Tibial nerve (tissue), 4 donors: ENCODE data around the gene ZGPAT.

Source experiments
- CTCF ChIP-seq, 5 experiments: fragments of 200-600 bp in 3 of 5; fragments of 450-650 bp in 2 of 5; sonication (generic) in 3 of 5; IDR thresholded peaks; one replicate each; pipeline ENCODE4 v1.5.1; 2016 to 2019; ENCODE audit warnings: antibody characterized with exemption in 5 of 5, mild to moderate bottlenecking in 3 of 5, moderate library complexity in 2 of 5
- EP300 ChIP-seq, 2 donors: sonication (generic); formaldehyde crosslinking; IDR thresholded peaks; one replicate each; pipeline ENCODE4 v1.6.1; 2017; ENCODE audit warnings: antibody characterized with exemption in 2 of 2, mild to moderate bottlenecking in 1 of 2
- POLR2A ChIP-seq, 2 donors: fragments of 450-650 bp; IDR thresholded peaks; one replicate each; pipeline ENCODE4 v1.6.1; 2017; ENCODE audit warnings: antibody characterized with exemption in 2 of 2, mild to moderate bottlenecking in 2 of 2, moderate library complexity in 2 of 2

- TF ChIP-seq EP300 (IDR thresholded peaks at IDR 0.05) (no peak), POLR2A (IDR thresholded peaks at IDR 0.05) (no peak), CTCF (IDR thresholded peaks at IDR 0.05) (no peak)
Measured at GRCh38 chr20:63675681-63676368, 32.0 kb upstream of the ZGPAT start.
